Left cardiac atrium (tissue), 4 donors: Measurements from ENCODE around the gene CACNA2D3. TPM values are rescaled to one million over a fixed set of nuclear protein-coding genes. Genes with fewer than 3 reads are reported as not detected.

Experiments used
- ATAC-seq, 2 donors: fragments of 200-7000 bp; cut with Tn5 transposase; one replicate each; pipeline ENCODE4 v1.9.1; 2020; ENCODE audit warnings: mild to moderate bottlenecking in 2 of 2, moderate library complexity in 2 of 2
- DNase-seq: peaks from one replicate; pipeline ENCODE4 v3.0.0-alpha.2; 2020
- intact Hi-C, 2 donors: fragments of 100-400 bp; cut with DNase I; formaldehyde crosslinking; loops; one replicate each; pipeline versions ENCODE4 v1.14.1 to v1.15.1; 2022 to 2023
- total RNA-seq, 2 donors: library from RNA; stranded (reverse); fragmentation: NEBNext Ultra II Directional; extraction: Animal tissue kit (Norgen Biotek cat#: 25700); gene quantifications; one replicate each; pipeline ENCODE4 v1.2.1, GENCODE V29; 2021
- donor health status: DM: no; HTN: yes; CAD: no.
- donor health status: DM: no; HTN: yes; CAD: no; lungs with severe emphysema.
- donor health status: DM: yes; HTN: yes; CAD: no.
- donor health status: Dilated cardiomyopathy.

The CACNA2D3 gene
- total RNA-seq, 2 donors from 2014 or later: 17.3 to 24.2 TPM

DNA sequence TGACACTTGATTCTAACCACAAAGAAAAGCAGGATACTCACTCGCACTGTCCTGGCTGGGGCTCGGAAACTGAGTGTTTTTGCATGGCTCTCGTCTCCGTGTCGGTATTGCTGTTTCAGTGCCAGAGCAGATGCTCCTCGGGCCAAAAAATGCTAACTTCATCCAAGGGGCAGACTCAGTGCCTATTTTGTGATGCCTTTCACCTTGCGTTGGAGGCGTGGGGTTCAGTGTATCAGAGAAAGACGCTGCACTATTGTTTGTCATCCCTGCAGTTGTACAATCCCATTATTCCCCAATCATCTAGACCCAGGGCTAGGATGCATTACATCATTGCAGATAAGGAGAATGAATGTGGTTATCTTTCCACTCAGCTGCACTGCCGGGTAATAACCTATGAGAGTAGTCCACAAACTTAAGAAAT, 1.4 kb downstream of the CACNA2D3 start:
- DNase-seq: no peak
- intact Hi-C loops: loop anchor here in 1 of 2 donors (10.0 kb wide), 1 partner anchor 179 kb away; no protein-coding TSS in a partner anchor
- ATAC-seq: peak; percentile 24 to 40

DNA sequence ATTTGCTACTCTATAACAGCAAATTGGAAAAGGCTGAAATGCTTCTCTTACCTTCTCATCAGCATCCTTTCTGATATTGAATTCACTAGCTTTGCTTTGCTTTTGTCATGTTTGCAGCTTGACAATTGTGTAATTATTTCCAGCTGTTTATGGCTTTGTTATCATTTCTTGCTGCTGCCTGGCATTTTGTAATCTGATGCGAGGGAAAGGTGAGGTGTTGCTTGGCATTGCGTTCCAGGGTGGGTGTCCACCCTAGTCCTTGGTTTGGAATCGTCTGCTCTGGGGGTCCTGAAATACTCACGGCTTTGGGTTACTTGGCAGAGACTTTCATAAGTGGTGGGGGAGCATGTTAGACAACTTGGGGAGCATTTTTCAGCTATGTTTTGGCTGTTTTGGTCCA, 2.9 kb downstream of the CACNA2D3 start:
- intact Hi-C loops: loop anchor here in 1 of 2 donors (10.0 kb wide), 1 partner anchor 180 kb away; no protein-coding TSS in a partner anchor
- DNase-seq: no peak
- ATAC-seq: no peak

DNA sequence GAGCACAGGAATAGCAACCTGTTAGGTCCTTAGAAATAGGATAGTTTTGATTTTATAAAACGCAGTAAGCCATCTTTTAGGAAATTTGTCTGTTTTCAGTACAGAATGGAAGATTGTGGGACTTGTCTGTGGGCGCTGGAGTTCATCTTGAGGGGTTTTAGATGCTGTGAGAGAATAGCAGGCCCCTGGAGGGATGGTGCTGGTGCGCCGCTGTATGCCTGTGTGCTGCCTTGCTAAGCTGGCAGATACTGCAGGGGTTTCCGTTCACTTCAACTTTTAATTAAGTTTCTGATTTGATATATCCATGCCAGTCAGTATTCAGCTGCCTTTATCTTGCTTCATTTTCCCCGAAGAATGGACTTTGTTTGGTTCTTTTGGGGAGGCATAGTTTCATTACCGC, 4.2 kb downstream of the CACNA2D3 start:
- intact Hi-C loops: loop anchor here in 1 of 2 donors (10.0 kb wide), 1 partner anchor 182 kb away; no protein-coding TSS in a partner anchor
- DNase-seq (no peak), ATAC-seq (no peak)

DNA sequence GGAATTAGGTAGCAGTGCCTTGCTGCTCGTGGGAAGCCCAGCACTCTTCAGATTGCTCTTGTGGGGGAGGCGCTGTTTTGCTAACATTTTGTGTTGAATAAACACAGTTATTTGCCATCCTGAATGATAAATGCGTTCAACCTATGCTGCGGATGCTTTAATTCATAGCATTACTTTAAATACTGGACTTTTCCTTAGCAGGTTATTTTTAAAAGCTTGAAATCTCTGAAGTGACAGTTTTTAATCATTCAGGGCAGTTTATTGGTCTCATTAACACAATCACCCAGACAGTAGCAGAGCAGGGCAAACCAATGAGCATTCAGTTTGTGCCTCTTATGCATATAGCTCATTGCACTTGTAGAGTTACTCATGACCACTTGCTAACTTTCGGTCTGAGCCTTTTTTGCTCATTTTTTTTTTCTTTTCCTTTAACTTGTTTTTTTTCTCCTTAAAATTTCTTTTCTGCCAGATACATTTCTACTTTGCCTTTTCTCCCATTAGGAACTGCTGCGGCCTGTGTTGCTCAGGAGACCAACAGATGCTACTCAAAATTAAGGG, 5.2 kb downstream of the CACNA2D3 start:
- no peak for ATAC-seq
- no peak for DNase-seq
- intact Hi-C loops: loop anchor here in 1 of 2 donors (10.0 kb wide), 1 partner anchor 183 kb away; no protein-coding TSS in a partner anchor

- intact Hi-C loops: loop anchor here in 1 of 2 donors (10.0 kb wide), 1 partner anchor 186 kb away; no protein-coding TSS in a partner anchor
- DNase-seq (no peak), ATAC-seq (peak in 1 of 2 donors; percentile 53)
Measured at GRCh38 chr3:54131026-54131605, 8.8 kb downstream of the CACNA2D3 start.

GRCh38 chr3:54131890-54132289, 9.5 kb downstream of the CACNA2D3 start:
- intact Hi-C loops: loop anchor here in 1 of 2 donors (10.0 kb wide), 1 partner anchor 187 kb away; no protein-coding TSS in a partner anchor
- no peak for DNase-seq
- ATAC-seq: no peak

- DNase-seq: no peak
- ATAC-seq: no peak
- intact Hi-C loops: loop anchor here in 1 of 2 donors (10.0 kb wide), 1 partner anchor 188 kb away; no protein-coding TSS in a partner anchor
Measured at GRCh38 chr3:54132685-54133084, 10.3 kb downstream of the CACNA2D3 start.

- intact Hi-C loops: loop anchor here in 1 of 2 donors (10.0 kb wide), 1 partner anchor 188 kb away; no protein-coding TSS in a partner anchor
- DNase-seq (no peak), ATAC-seq (no peak)
Measured at GRCh38 chr3:54133196-54133595, 10.8 kb downstream of the CACNA2D3 start.

- intact Hi-C loops: loop anchor here in 1 of 2 donors (10.0 kb wide), 1 partner anchor 189 kb away; no protein-coding TSS in a partner anchor
- DNase-seq (no peak), ATAC-seq (no peak)
Measured at GRCh38 chr3:54134155-54134554, 11.8 kb downstream of the CACNA2D3 start.

GRCh38 chr3:54134713-54135112, 12.4 kb downstream of the CACNA2D3 start:
- DNase-seq (no peak), ATAC-seq (no peak)
- intact Hi-C loops: loop anchor here in 1 of 2 donors (10.0 kb wide), 1 partner anchor 190 kb away; no protein-coding TSS in a partner anchor

GRCh38 chr3:54137311-54137710, 15.0 kb downstream of the CACNA2D3 start:
- ATAC-seq (no peak), DNase-seq (no peak)
- intact Hi-C loops: loop anchor here in 1 of 2 donors (10.0 kb wide), 1 partner anchor 193 kb away; no protein-coding TSS in a partner anchor

DNA sequence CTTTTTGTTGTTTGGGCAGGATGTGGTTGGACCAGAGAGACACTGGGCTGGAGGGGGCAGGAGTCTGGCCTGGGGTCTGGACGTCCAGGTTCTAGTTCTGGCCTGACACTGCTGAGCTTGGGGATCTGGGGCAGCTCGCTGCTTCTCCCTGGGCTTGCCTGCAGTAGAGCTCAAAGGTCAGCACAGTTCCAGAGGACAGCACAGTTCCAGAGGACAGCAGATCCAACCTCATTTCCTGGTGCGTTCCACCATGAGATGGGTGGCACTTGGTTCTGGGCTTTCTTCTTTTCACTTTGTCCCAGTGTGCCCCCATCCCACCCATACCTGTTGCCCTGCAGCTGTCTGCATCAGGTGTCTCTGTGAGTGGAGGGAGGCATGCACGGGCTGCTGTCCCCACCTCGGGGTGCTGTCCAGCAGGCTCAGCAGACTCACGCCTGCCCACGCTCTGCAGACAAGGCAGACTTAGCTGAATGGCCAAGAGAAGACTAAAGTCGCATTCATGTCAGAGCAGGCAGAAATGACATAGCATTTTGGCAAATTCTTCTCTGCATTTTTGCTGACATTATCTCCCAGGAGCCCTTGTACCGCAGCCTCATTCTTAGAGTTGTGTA, 16.7 kb downstream of the CACNA2D3 start:
- peak in 1 of 2 donors; percentile 59 for ATAC-seq
- intact Hi-C loops: loop anchor here in 1 of 2 donors (10.0 kb wide), 1 partner anchor 194 kb away; no protein-coding TSS in a partner anchor
- no peak for DNase-seq

DNA sequence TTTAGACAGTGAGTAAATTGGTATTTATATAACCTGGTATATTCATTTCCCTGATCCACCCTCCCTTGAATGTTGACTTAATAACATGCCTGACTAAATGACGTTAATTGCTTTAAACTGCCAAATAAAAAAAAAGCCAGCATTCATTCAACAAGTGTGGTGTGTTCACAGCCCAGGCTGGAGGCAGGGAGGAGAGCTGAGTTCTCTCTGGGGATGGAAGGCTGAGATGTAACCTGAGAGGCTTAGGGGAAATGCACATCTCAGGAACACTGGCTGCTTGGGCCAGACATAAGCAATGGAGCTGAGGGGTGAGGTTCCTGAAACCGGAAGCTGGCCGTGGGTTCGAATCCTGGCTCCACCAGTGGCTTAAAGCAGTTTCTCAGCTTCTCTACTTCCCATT, 17.3 kb downstream of the CACNA2D3 start:
- intact Hi-C loops: loop anchor here in 1 of 2 donors (10.0 kb wide), 2 partner anchors 195 to 235 kb away; no protein-coding TSS in a partner anchor
- ATAC-seq (no peak), DNase-seq (no peak)

DNA sequence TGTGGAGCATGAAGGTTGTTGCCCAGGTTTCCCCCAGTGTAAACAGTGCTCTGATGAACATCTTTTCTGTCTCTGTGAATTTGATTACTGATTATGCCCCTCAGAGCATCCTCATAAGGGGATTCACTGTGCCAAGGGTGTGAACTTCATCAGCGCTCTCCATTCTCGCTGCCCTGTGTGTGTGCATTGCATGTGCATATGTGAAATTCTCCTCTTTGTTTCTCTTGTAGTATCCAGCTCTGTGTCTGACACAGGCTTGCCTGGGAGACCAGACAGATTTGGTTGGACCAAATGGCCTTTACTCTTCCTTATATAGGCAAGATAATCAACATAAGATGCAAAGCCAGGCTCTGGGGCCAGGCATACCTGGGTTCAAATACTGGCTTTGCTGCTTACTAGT, 21.9 kb downstream of the CACNA2D3 start:
- ATAC-seq (no peak), DNase-seq (no peak)
- intact Hi-C loops: loop anchor here in 1 of 2 donors (10.0 kb wide), 1 partner anchor 231 kb away; no protein-coding TSS in a partner anchor

GRCh38 chr3:54146506-54147239, 24.3 kb downstream of the CACNA2D3 start:
- intact Hi-C loops: loop anchor here (5.0 to 10.0 kb wide), 2 partner anchors 228 to 231 kb away; no protein-coding TSS in a partner anchor

GRCh38 chr3:54150864-54151467, 28.6 kb downstream of the CACNA2D3 start:
- intact Hi-C loops: no loop called here
- DNase-seq (no peak), ATAC-seq (no peak)

More at GRCh38 chr3:54146506-54147239, 24.3 kb downstream of the CACNA2D3 start:
- peak; percentile 70 for DNase-seq
- peak; percentile 89 to 94 for ATAC-seq

- intact Hi-C loops: no loop called here
- ATAC-seq: no peak
Measured at GRCh38 chr3:54153477-54153876, 31.1 kb downstream of the CACNA2D3 start.

DNA sequence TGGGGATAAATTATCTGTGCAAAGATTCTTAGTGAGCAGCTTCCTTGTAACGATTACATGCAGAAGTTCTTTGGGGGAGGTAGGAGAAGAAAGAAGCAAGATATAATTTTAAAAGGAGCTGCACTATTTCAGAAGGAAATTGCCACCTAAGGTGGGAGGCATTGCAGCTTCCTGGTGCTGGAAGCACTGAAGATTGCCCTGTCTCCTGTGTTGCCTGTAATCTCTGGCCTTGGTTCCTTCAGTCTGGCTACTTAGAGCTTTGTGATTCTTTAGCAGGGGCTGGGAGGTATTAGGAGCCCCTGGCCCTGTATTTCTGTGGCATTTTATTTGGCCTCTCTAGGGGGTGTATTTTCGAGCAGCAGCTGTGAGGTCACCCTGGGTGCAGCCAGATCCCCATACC, 35.5 kb downstream of the CACNA2D3 start:
- no peak for ATAC-seq
- no peak for DNase-seq
- intact Hi-C loops: no loop called here

More at GRCh38 chr3:54153477-54153876, 31.1 kb downstream of the CACNA2D3 start:
- no peak for DNase-seq
